HEK293 (cell line): ENCODE data around the gene GIMAP5.

Source experiments
- ATF2 ChIP-seq: fragments of 450-650 bp; formaldehyde crosslinking; IDR thresholded peaks from 2 replicates; pipeline ENCODE4 v1.5.1; 2016; ENCODE audit warnings: missing biosample characterization, missing genetic modification characterization, low read depth
- REST ChIP-seq: fragments of 450-650 bp; formaldehyde crosslinking; IDR thresholded peaks from 2 replicates; pipeline ENCODE4 v1.5.1; 2016; ENCODE audit warnings: missing biosample characterization, missing genetic modification characterization
- ZNF610 ChIP-seq: fragments of 450-650 bp; formaldehyde crosslinking; IDR thresholded peaks from 2 replicates; pipeline ENCODE4 v1.5.1; 2016; ENCODE audit warnings: missing biosample characterization, missing genetic modification characterization, borderline replicate concordance

- TF ChIP-seq ZNF610 (no peak), ATF2 (tag by site-specific recombination) (no peak), REST (tag by site-specific recombination) (no peak)
These were observed 32.5 kb downstream of the GIMAP5 start for GRCh38 chr7:150769768-150770167.
